ENCODE results near the gene HERC2. TPM values are rescaled to one million over a fixed set of nuclear protein-coding genes. Genes with fewer than 3 reads are reported as not detected.

Gene HERC2
- total and polyA plus RNA-seq, 9 of the 15 experiments (the other 6 are each of a cell fraction or from before 2014, with no cell fraction given) = 10.6 to 84.0 (median 42.6) TPM

DNA sequence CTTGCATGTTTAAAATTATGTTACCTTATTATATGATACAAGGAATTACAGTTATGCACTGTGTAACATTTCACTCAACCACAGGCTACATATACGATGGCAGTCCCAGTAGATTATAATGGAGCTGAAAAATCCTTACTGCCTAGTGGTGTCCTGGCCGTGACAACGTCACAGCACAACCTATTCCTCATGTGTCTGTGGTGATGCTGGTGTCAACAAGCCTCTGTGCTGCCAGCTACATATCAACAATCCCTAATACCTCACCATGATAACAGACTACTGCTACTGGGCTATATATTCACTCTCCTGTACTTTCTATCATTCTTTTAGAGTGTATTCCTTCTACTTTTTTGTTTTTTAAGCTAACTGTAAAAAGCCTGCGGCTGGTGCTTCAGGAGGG is 142.7 kb downstream of the HERC2 start:
- DNase-seq (ENCODE audit: extremely low read depth in 1 of 4, low spot score in 3 of 4) (no peak), FAIRE-seq (no peak), ATAC-seq (no peak)
- H3K4me3 ChIP-seq = no peak overlapping the region
- in situ Hi-C loops (cut with MboI) = no loop called here
- H3K9ac ChIP-seq (ENCODE audit: insufficient read depth in 1 of 2, low read depth in 2 of 2, low read length in 2 of 2) = no peak overlapping the region
- no peaks in the 10 kb centered on the region for H3K9me1 ChIP-seq (ENCODE audit: control insufficient read depth, insufficient read depth, low read length)
- POLR2A ChIA-PET = no interaction called here
- no peaks in the 10 kb centered on the region for H3K4me1 ChIP-seq (replicated peaks in 1 of 2; ENCODE audit: control insufficient read depth in 2 of 2, insufficient read depth in 2 of 2, low read length in 2 of 2)
- H2AFZ ChIP-seq (ENCODE audit: low read depth, low read length) = no peak overlapping the region
- no peaks in the 10 kb centered on the region for H3K27me3 ChIP-seq (ENCODE audit: control insufficient read depth in 2 of 2, insufficient read depth in 2 of 2, low read length in 2 of 2)
- no TSS peak for BruUV-seq (replicated peaks)
- 91% methylated on average over 4 of the region's 4 CpGs for WGBS (ENCODE audit: insufficient coverage, low coverage, missing lambda C conversion rate)
- H3K27ac ChIP-seq (ENCODE audit: extremely low read depth, low read depth, low read length) = no peak overlapping the region
- no peak for TF ChIP-seq PTBP1 (IDR thresholded peaks at IDR 0.05; ENCODE audit: low read depth, low read length)
- no peaks in the 10 kb centered on the region for H4K20me1 ChIP-seq (replicated peaks; ENCODE audit: control insufficient read depth, insufficient read depth, low read length)
- peaks cover 86% of the 10 kb centered on the region for H3K36me3 ChIP-seq (ENCODE audit: control insufficient read depth, insufficient read depth, low read length)
- intact Hi-C loops (cut with micrococcal nuclease) = no loop called here
- no peak overlapping the region for H3K4me2 ChIP-seq (ENCODE audit: insufficient read depth, low read length)
- CTCF ChIA-PET (ENCODE audit: low intra/inter-chr PET ratio) = no interaction called here
- H3K79me2 ChIP-seq (ENCODE audit: control insufficient read depth, insufficient read depth, low read length) = no peaks in the 10 kb centered on the region
- no peaks in the 10 kb centered on the region for H3K9me3 ChIP-seq (replicated peaks; ENCODE audit: control insufficient read depth, insufficient read depth, low read depth, low read length)

- no peak for FAIRE-seq
- Histone ChIP-seq H3K27ac (ENCODE audit: extremely low read depth, low read depth, low read length) (no peak overlapping the region), H3K9me1 (ENCODE audit: control insufficient read depth, insufficient read depth, low read length) (no peaks in the 10 kb centered on the region), H3K4me3 (no peak overlapping the region), H3K27me3 (ENCODE audit: control insufficient read depth in 2 of 2, insufficient read depth in 2 of 2, low read length in 2 of 2) (no peaks in the 10 kb centered on the region), H3K4me1 (replicated peaks in 1 of 2; ENCODE audit: control insufficient read depth in 2 of 2, insufficient read depth in 2 of 2, low read length in 2 of 2) (no peaks in the 10 kb centered on the region), H3K9me3 (replicated peaks; ENCODE audit: control insufficient read depth, insufficient read depth, low read depth, low read length) (no peaks in the 10 kb centered on the region), H3K79me2 (ENCODE audit: control insufficient read depth, insufficient read depth, low read length) (no peaks in the 10 kb centered on the region), H4K20me1 (replicated peaks; ENCODE audit: control insufficient read depth, insufficient read depth, low read length) (no peaks in the 10 kb centered on the region), H2AFZ (ENCODE audit: low read depth, low read length) (no peak overlapping the region), H3K9ac (ENCODE audit: insufficient read depth in 1 of 2, low read depth in 2 of 2, low read length in 2 of 2) (no peak overlapping the region), H3K4me2 (ENCODE audit: insufficient read depth, low read length) (no peak overlapping the region), H3K36me3 (ENCODE audit: control insufficient read depth, insufficient read depth, low read length) (peaks cover 85% of the 10 kb centered on the region)
- WGBS (ENCODE audit: insufficient coverage, low coverage, missing lambda C conversion rate) = 96% methylated on average over 10 of the region's 10 CpGs
- ATAC-seq = no peak
- intact Hi-C loops (cut with micrococcal nuclease) (no loop called here), in situ Hi-C loops (cut with MboI) (no loop called here)
- TF ChIP-seq SREBF2 (CRISPR knock-in tag; IDR thresholded peaks at IDR 0.05) (no peak), PML (IDR thresholded peaks at IDR 0.05; ENCODE audit: low read length) (no peak), EZH2 (IDR thresholded peaks at IDR 0.05; ENCODE audit: borderline replicate concordance, low read depth, low read length) (no peak), PTTG1 (tag; IDR thresholded peaks at IDR 0.05; ENCODE audit: low read depth) (no peak), ZNF785 (CRISPR knock-in tag; IDR thresholded peaks at IDR 0.05) (no peak), ZNF184 (CRISPR knock-in tag; IDR thresholded peaks at IDR 0.05) (no peak), RFX1 (IDR thresholded peaks at IDR 0.05) (no peak), ZNF764 (CRISPR knock-in tag; IDR thresholded peaks at IDR 0.05; ENCODE audit: low read depth) (no peak)
- TF ChIP-seq, protein P1, sequence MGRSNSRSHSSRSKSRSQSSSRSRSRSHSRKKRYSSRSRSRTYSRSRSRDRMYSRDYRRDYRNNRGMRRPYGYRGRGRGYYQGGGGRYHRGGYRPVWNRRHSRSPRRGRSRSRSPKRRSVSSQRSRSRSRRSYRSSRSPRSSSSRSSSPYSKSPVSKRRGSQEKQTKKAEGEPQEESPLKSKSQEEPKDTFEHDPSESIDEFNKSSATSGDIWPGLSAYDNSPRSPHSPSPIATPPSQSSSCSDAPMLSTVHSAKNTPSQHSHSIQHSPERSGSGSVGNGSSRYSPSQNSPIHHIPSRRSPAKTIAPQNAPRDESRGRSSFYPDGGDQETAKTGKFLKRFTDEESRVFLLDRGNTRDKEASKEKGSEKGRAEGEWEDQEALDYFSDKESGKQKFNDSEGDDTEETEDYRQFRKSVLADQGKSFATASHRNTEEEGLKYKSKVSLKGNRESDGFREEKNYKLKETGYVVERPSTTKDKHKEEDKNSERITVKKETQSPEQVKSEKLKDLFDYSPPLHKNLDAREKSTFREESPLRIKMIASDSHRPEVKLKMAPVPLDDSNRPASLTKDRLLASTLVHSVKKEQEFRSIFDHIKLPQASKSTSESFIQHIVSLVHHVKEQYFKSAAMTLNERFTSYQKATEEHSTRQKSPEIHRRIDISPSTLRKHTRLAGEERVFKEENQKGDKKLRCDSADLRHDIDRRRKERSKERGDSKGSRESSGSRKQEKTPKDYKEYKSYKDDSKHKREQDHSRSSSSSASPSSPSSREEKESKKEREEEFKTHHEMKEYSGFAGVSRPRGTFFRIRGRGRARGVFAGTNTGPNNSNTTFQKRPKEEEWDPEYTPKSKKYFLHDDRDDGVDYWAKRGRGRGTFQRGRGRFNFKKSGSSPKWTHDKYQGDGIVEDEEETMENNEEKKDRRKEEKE (IDR thresholded peaks at IDR 0.05; ENCODE audit: borderline replicate concordance in 1 of 2, control insufficient read depth in 1 of 2, low read depth in 2 of 2, low read length in 1 of 2) = no peak
- BruUV-seq (replicated peaks) = no TSS peak
- POLR2A ChIA-PET = no interaction called here
- CTCF ChIA-PET (ENCODE audit: low intra/inter-chr PET ratio) = no interaction called here
- no peak for DNase-seq (ENCODE audit: extremely low read depth in 1 of 4, low spot score in 3 of 4)
These were observed 143.3 kb downstream of the HERC2 start for GRCh38 chr15:28178727-28179126.
